Colon (tissue), 2 donors: ENCODE results near the gene GSKIP.
"Not testable (repeated sequence)": the region's sequence is repeated elsewhere in the genome, so short reads cannot be mapped to it uniquely, and the experiment has no call there.

Source experiments
- FAIRE-seq: peaks from 2 replicates; lab custom pipeline; 2012; peaks lifted over from hg19 to GRCh38; lab: Jason Lieb, UNC
- donor health status: control.
- donor health status: control.

Gene GSKIP

GRCh38 chr14:96362965-96363750, at the start of gene GSKIP, which contains the start of gene ATG2B:
Gene GSKIP (plus strand): TSS chr14:96363526. CDS start chr14:96382248, 18,722 bp downstream.
Gene ATG2B (minus strand): TSS chr14:96363341. CDS start chr14:96362976, 365 bp downstream.
- FAIRE-seq: no peak

GRCh38 chr14:96316087-96316486, 47.2 kb upstream of the GSKIP start:
- FAIRE-seq: no peak

DNA sequence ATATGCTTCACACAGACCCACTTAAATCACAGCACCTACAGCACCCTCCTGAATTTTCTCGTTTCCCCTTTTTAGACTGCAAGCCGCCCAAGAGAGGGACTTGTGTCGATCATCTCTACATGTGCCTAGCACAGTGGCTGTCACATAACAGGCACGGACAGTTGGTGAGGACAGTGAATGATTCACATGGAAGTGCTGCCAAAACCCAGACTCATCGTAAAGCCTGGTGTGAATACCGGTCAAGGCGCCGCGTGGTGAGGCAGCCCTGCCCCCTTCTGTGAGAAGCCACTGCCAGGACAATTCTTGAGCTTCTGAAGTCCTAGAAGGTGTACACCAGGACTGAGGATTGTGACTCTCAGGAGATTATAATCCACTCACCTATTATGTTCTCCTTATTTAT, 44.5 kb upstream of the GSKIP start:
- FAIRE-seq: no peak

DNA sequence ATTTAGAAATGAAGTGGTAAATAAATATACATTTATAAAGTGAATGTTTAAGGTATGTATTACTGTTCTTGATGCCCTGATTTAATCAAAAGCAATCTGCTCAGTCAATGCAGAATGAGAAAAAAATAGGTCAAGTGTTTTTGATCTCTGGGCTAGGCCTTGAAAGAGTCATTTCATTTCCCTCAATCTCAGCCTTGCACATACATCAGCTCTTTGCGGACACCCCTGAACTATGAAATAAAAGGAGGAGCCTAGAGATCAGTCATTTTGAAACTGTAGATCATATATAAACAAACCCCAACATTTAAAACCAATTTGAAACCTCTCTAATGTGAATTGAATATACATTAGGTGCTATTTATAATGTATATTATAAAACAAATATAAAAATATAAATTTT, 42.7 kb upstream of the GSKIP start:
- FAIRE-seq: peak; percentile 71

DNA sequence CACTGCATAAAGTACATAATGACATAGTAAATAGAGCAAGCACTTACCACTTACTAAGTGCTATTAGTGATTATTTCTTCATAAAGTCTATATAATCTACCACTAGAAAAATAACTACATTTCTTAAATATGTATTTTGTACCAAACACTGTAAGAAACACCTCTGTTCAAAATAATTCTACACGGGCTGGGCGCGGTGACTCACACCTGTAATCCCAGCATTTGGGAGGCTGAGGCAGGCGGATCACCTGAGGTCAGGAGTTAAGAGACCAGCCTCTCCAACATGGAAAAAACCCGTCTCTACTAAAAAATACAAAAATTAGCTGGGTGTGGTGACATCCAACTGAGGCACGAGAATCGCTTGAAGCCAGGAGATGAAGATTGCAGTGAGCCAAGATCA, 39.1 kb upstream of the GSKIP start:
- no peak for FAIRE-seq

DNA sequence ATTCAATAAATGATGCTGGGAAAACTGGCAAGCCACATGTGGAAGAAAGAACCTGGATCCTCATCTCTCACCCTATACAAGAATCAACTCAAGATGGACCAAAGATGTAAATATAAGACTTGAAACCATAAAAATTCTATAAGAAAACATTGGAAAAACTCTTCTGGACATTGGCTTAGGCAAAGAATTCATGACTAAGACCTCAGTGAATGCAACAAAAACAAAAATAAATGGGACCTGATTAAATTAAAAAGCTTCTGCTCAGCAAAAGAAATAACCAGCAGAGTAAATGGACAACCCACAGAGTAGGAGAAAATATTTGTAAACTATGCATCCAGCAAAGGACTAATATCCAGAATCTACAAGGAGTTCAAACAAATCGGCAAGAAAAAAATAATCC, 24.8 kb upstream of the GSKIP start:
- no peak for FAIRE-seq

GRCh38 chr14:96341323-96341722, 22.0 kb upstream of the GSKIP start:
- no peak for FAIRE-seq

DNA sequence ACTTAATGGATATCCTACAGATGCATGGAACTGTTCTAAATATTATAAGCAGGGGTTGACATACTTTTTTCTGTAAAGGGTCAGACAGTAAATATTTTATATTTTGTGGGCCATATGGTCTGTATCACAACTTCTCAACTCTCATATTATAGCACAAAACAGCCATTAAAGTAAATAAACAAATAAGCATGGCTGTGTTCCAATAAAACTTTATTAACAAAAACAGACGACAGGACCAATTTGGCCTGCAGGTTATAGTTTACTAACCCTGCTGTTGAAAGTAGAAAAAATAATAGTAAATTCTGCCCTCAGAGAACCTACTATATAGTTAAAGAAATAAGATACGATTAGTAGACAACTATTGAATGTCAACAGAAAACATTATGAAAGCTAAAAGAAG, 17.7 kb upstream of the GSKIP start:
- no peak for FAIRE-seq

GRCh38 chr14:96347957-96348356, 15.4 kb upstream of the GSKIP start:
- FAIRE-seq: not testable (repeated sequence)

- FAIRE-seq: no peak
Observed at GRCh38 chr14:96349286-96350075, 13.8 kb upstream of the GSKIP start.

DNA sequence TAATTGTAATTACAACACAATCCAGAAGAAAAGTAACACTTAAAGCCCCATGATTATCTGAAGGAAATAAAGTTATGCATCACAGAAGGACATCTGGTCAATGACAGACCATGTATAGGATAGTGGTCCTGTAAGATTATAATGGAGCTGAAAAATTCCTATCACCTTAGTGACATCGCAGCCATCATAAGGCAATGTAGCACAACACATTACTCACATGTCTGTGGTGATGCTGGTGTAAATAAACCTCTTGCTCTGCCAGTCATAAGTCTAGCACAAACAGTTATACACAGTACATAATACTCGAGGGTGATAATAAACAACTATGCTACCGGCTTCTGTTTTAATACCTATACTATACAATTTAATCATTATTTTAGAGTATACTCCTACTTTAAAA, 11.3 kb upstream of the GSKIP start:
- no peak for FAIRE-seq

GRCh38 chr14:96352708-96353107, 10.6 kb upstream of the GSKIP start:
- FAIRE-seq: no peak

DNA sequence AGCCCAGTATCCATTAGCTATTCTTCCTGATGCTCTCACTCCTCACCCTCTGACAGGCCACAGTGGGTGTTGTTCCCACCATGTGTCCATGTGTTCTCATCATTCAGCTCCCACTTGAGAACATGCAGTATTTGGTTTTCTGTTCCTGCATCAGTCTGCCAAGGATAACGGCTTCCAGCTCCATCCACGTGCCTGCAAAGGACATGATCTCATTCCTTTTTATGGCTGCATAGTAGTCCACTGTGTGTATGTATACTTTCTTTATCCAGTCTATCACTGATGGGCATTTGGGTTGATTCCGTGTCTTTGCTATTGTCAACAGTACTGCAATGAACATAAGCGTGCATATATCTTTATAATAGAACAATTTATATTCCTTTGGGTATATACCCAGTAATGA, 9.1 kb upstream of the GSKIP start:
- no peak for FAIRE-seq

DNA sequence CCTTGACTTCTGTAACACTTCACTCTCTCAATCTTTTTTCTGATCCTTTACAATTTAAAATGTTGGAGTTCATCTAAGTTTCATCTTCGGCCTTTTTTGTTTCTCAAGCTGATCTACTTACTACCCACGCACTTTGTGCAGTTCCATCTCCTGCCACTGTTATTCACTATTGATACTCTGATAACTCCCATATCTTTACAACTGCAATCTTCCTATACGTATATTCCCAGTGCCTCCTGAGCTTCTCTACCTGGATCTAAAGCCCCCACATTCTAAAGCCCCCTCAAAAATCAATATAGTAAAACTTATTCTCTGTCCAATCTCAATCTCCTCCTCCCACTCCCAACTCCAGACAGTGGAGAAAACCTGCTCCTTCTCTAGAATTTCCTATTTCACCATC, 6.1 kb upstream of the GSKIP start:
- no peak for FAIRE-seq

GRCh38 chr14:96359959-96360358, 3.4 kb upstream of the GSKIP start:
- no peak for FAIRE-seq

DNA sequence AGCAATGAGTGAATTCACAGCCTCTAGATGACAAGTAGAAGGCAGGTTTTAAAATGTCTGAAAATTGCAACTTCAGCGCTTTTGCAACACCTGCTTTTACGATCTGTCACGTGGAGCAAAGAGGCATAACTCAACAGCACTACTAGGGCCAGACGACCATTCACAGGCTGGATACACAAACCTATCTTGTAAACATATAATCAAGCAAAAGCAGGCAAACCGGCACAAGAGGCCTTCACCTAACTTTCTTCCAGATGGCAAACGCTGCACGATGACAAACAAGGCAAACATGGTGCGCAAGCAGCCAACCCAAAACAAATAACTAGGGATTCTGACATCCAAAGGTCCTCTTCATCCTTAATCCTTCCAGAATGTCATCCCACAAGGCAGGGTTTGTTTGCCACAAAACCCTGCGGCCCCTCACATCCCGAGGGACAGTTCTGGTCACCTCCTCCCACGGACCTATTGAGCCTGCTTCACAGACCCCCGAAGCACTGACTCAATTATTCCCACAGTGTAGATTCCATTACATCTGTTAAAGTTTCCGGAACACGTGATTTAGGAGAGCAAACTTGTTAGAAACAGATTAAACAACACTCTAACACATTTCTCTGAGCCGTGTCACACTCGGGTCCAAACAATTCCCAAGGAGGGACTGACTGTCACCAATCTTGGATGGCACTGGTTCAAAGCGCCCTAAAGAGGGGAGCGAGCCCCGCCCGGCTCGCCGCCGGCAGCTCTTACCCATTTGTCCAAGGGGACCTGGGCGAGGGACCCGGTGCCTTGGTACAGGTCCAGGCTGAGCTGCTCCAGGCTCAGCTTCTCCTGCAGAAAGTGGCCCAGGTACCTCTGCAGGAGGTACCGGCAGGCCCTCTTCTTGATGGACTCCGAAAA, 1.0 kb upstream of the GSKIP start:
- FAIRE-seq: no peak

GRCh38 chr14:96363751-96364336, 518 bp downstream of the GSKIP start:
- no peak for FAIRE-seq

DNA sequence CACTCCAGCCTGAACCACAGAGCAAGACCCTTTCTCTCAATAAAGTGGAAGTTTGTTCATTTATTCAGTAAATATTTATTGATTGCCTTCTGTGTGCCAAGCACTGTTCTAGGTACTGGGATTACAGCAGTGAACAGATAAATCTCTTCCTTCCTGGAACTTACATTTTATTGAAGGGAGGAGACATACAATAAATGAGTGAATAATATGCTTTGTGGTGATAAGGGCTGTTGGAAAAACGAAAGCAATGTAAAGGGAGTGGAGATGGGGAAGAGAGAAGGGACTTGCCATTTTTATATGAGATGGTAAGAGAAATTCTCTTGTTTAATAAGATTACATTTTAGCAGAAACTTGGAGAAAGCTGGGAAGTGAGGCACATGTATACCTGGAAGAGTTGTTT, 1.6 kb downstream of the GSKIP start:
- peak; percentile 38 for FAIRE-seq

DNA sequence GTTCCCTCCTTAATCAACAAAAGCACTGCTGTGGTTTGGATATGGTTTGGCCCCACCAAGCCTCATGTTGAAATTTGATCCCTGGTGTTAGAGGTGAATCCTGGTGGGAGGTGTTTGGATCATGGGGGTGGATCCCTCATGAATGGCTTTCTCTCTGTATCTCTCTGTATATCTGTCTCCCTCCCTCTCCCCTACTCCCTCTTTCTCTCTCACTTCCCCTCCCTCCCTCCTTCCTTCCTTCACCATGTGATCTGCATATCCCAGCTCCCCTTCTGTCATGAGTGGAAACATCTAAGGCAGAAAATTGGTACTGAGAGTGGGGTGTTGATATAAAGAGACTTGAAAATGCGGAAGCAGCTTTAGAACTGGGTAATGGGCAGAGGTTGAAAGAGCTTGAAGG, 5.2 kb downstream of the GSKIP start:
- no peak for FAIRE-seq

DNA sequence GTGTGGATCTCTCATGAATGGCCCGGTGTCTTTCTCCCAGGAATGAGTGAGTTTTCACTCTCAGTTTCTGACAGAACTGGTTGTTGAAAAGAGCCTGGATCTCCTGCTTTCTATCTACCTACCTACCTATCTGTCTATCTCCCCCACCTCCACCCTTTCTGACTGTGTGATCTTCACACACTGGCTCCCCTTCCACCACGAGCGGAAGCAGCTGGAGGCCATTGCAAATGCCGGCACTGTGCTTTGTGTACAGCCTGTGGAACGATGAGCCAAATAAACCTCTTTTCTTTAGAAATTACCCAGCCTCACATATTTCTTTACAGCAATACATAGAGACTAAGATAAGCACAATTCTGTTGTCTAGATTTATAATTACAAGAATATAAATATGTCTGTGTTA, 7.2 kb downstream of the GSKIP start:
- no peak for FAIRE-seq

DNA sequence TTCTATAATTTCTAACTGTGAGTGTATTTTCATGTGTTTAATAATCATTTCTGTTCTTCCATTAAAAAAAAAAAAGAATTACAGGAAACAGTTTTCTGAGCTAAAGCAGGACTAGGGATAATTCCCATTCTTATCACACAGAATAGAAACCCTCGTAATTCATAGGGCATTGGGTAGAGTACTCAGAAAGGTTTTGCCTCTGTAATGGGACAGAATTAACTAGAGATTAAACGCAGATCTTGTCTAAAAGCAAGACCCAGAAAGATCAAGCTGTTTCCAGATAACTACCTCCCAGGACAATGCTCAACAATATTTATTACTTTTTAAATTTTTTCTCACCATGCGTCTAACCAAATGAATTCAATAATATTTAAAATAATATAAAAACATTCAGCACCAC, 10.2 kb downstream of the GSKIP start:
- FAIRE-seq: no peak

DNA sequence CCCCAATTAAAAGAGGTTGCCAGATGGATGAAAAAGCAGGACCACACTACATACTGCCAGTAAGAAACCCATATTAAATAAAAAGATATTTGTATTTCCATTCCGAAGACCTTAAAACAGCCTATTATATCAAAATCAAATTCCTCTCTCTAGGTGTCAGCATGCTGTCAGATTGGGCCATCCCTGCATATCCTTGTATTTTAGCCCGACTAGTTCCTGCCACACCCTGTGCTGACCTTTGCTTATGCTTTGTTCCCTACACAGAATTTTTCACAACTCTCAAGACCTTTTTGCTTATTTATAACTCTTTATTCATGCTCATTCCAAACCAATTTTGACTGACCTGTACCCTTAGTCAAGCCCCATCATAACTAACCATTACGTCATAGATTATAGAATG, 12.8 kb downstream of the GSKIP start:
- FAIRE-seq: peak; percentile 31
